ENCODE measurements around the gene FAF1.

The FAF1 gene

DNA sequence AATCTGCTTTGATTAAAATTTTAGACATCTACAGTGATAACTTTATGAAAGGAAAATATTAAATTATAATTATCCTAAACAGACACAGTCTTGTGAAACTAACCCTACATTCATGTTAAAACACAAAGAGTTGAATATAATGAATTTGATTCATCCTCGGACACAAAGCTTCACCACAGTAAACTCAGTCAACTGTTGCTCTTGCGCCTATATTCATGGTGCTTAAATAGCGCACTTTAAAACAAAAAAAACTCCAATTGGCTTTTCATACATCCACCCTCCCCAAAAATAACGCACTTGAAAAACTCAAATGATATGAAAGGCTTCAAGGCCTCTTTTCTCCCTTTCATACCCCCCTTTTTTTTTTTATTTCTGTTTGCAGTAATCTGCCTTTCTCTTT is 260.3 kb downstream of the FAF1 start:
- no peak for DNase-seq

GRCh38 chr1:50697440-50698421 is 262.3 kb downstream of the FAF1 start:
- no peak for DNase-seq

GRCh38 chr1:50693829-50694228 is 266.2 kb downstream of the FAF1 start:
- no peak for DNase-seq

DNA sequence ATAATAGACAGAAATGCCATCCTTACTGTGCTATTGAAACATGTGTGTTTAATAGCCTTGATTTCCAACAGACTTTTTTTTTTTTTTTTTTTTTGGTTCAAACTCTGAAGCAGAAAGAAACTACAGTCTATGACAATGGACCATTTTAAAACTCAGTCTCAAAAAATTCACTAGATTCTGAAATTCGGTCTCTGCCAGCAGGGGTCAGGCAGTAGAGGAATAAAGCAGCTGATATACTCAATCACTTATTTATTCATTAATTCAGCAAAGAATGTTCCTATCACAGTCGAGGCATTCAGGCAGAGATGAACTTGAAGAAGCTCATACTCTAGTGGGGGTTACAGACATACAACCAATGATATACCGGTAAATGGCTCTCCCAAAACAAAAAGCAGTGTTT is 275.9 kb downstream of the FAF1 start:
- DNase-seq, result no peak

DNA sequence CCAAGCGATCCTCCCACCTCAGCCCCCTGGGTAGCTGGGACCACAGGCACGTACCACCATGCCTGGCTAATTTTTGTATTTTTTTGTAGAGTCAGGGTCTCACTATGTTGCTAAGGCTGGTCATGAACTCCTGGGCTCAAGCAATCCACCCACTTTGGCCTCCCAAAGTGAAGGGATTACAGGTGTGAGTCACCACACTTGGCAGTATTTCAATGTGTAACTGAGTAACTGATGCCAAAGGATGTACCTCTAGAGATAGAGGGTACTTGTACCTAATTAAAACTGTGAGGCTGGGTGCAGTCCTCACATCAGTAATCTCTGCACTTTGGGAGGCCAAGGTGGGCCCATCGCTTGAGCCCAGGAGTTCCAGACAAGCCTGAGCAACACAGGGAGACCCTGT is 278.1 kb downstream of the FAF1 start:
- DNase-seq, result no peak

GRCh38 chr1:50667710-50668356 is 292.2 kb downstream of the FAF1 start:
- DNase-seq, result no peak

GRCh38 chr1:50667272-50667671 is 292.8 kb downstream of the FAF1 start:
- no peak for DNase-seq

DNA sequence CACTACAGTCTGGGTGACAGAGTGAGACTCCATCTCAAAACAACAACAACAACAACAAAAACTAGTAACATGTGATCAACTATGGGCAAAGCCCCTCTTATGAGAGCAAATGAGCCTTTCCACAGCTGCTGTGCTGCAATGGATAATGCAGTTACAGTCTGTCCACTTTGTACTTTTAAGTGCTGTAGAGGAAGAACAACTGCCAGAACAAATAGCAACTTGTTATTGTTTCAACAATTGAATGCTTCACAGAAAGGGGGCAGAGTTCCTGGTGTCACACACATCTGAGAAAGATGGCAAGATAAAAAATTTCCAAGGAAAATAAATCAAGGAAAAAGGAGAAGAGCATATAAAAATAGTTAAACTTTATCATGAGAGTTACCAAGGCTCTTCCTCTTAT is 293.2 kb downstream of the FAF1 start:
- DNase-seq, result no peak

- no peak for DNase-seq
Observed at GRCh38 chr1:50665413-50665812, 294.7 kb downstream of the FAF1 start.

DNA sequence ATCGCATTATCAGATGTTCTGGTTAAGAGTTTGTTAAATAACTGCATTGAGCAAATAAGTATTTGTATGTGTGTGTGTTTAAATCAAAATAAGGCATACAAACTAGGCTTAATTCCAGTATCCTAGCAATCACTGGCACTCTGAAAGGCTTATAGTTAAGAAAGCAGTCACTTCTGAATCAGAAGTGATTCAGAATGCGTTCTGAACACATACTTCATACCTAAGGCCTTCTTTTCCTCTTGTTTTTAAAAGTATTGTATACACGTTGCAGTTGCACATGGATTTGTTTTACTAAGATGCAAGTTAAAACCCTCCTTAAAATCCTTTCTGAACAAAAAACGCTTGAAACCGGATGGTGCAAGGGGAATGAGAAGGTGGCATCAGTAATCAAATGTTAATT is 298.4 kb downstream of the FAF1 start:
- no peak for DNase-seq

DNA sequence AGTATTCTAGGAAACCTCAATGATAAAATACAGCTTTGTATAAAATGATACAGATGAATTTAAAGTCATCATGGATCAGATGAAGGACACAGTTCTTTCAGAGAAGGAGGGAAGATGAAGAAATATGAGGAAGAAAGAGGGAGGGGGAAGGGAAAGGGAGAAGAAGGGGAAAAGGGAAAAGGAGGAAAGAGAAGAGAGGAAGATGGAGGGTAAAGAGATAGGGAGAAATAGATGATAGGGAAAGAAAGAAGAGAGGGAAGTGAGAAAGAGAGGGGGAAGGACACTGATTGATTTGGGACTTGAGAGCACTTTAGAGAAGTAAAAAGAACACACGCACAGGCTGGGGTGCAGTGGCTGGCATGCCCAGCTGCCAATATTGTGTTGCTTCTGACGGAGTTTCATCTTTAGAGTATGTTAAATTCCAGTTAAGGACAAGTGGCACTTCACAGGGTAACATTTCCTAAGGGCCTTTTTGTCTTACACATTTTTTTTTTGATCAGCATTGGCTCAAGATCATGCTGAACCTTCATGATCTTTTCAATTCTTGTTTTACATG is 300.9 kb downstream of the FAF1 start:
- DNase-seq, result no peak

DNA sequence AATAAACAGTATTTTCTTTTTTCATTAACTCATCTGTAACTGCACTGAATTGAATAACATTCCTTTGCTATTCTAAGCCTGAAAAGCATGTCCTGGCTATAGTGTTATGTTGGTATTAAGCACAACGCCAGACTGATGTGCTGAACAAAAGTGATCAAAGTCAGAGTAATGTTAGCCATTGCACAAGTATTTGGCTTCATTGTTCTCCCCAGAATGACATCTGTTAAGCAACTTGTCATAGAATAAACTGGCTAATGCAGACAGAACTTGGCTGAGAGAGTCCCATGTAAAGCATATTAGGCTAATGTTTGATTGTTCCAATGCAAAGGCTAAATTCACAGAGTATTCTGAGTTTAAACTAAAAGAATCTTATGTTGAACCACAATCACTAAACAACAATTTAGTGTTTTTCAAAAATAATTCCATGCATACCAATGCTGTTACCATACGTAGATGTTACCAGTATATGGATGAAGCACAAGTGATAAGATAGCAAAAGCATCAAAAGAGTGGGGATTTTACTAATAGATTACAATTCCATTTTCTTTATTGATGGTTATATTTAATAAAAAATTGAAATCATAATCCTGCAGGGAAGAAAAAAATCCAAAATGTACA is 301.5 kb downstream of the FAF1 start:
- DNase-seq, result no peak

GRCh38 chr1:50656931-50657330 is 303.1 kb downstream of the FAF1 start:
- DNase-seq, result no peak

GRCh38 chr1:50651476-50652263 is 308.4 kb downstream of the FAF1 start:
- no peak for DNase-seq

DNA sequence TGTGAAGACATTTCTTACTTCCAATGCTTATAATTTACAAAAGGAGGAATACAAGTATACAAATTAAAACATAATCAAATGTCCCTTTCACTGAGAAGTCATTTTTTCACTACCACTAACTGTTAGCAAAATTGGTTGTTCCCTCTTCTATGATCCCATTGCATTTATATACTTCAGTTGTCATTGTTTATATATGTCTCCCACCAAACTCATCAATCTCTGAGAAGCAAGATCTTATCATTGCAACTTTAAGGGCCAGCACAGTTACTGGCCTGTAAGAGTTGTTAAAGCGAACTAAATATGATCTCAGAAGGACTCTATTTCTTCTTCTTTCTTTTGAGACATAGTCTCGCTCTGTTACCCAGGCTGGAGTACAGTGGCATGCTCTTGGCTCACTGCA is 313.5 kb downstream of the FAF1 start:
- DNase-seq, result no peak

GRCh38 chr1:50645139-50645538 is 314.9 kb downstream of the FAF1 start:
- no peak for DNase-seq

GRCh38 chr1:50644447-50645105 is 315.5 kb downstream of the FAF1 start:
- no peak for DNase-seq

DNA sequence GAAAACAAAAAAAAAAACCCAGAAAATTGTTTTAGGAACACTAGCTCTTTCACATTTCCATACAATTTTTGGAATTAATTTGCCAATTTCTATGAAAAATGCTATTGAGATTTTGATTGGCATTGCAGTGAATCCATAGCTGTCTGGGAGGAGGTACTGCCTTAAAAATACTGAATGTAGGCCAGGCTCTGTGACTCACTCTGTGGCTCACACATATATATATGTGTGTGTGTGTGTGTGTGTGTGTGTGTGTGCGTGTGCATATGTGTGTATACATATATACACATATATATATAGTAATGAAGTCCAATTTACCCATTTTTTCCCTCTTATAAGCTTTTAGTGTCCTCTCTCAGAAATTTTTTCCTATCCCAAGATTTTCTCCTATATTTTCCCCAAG is 322.6 kb downstream of the FAF1 start:
- no peak for DNase-seq

GRCh38 chr1:50634251-50634650 is 325.8 kb downstream of the FAF1 start:
- DNase-seq, result no peak

DNA sequence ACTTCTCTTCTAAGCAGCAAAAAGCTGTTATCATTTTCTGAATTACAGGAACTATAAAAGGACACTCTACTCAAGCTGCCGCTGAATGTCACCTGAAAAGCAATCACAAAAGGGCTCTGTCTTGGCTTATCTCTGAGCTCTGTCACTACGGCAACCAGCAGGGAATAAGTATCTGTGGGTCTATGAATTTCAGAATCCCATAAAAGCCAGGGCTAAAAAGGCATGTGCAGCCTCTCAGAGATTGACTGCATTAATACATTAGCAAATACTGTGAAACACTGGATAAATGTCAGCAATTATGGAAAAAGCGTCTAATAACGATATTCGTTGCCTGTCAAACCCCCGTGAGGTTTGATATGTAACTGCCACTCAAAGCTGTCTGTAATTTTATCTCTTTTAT is 326.6 kb downstream of the FAF1 start:
- DNase-seq, result no peak

DNA sequence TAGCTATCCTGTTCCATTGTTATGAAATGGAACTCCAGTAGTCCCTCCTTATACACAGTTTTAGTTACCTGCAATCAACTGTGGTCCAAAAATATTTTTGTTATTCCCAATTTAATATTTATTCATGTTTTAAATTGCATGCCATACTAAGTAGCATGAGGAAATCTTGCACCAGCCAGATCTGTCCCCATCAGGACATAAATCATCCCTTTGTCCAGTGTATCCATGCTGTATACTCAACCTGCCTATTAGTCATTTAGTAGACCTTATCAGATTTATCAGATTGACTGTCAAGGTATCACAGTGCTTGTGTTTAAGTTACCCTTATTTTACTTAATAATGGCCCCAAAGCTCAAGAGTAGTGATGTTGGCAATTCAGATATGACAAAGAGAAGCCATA is 328.9 kb downstream of the FAF1 start:
- DNase-seq, result no peak

DNA sequence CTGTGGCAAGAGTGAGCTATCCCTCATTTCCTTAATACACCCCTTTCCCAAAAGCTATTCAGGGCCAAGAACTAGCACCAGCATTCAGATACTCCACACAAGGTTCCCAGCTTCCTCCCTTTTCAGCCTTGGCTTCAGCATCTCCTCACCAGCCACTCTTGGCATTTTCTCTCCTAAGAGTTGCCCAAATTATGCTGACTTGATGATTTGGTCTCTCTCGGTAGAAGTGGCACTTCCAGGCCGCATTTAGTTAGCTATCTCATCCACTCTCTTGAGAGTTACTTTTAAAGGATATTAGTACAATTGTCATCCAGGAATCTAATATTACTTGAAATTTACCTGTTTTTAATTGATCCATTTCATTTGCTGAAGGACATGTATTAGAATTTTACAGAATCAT is 337.8 kb downstream of the FAF1 start:
- DNase-seq, result no peak

Measured in inflammatory macrophage (primary cell).